Astrocyte of the spinal cord (primary cell): ENCODE data around the gene VEZT.

Source experiments
- DNase-seq: peaks from one replicate; pipeline ENCODE4 v3.0.0; 2011; ENCODE audit warnings: low read depth, low spot score
- H3K4me3 ChIP-seq: 2 replicates; pipeline ENCODE4 v1.5.1; 2011; ENCODE audit warnings: low read depth, mild to moderate bottlenecking, low read length, moderate library complexity
- CTCF ChIP-seq: IDR thresholded peaks from 2 replicates; pipeline ENCODE4 v1.5.1; 2012; ENCODE audit warnings: low read depth, mild to moderate bottlenecking, low read length, inconsistent platforms
- in situ Hi-C: cut with HindIII; loops from 2 replicates; pipeline ENCODE4 v1.10.0; 2017; ENCODE audit warnings: low sequenced_read_pairs

Gene VEZT

DNA sequence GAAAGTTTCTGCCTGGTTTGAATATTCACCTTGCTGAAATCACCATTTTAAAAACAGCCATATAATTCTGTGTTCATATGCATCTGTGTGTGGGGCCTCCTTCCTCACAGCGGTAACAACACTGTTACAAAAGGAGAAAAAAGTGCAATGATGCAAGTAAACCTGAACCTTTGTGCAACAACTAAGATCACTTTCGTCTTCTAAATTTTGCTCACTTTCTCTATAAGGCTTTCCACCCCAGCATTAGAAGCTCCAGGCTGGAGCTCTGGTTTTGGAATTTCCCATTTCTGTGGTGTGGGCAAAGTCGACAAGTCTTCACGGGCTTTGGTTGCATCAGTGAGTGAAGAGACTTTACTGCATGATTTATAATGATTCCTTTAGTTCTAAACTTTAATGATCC lies 18.7 kb upstream of the VEZT start:
- in situ Hi-C loops = no loop called here
- no peak overlapping the region for H3K4me3 ChIP-seq
- no peak for DNase-seq
- TF ChIP-seq CTCF = no peak

- no peak overlapping the region for H3K4me3 ChIP-seq
- in situ Hi-C loops = no loop called here
- DNase-seq = no peak
- TF ChIP-seq CTCF = no peak
These were observed 17.3 kb upstream of the VEZT start for GRCh38 chr12:95200128-95200894.

DNA sequence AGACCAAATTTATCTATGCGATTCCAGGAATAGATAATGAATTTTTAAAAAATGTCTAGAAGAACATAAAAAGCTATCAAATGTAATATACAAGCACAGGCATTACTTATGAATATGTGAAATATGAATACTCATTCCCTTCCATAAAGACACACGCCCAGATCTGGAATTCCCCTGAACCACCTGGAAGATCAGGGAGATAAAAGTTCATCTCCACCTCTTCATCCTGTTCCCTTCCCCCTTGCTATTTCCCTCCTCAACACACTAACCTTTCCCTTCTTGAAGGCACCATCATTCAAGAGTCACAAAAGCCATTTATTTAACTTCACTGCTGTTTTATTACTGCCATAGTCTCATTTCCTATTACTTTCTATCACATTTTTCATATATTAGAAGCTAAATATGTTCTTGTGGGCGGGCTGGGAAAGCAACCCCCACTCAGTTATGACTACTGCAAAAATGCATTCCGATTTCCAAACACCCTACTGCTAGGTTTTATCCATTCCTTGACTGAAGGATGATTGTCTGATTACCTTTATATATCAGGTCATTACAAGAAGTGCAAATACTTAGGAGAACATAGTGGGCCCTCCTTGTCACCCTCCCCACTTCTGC lies 16.4 kb upstream of the VEZT start:
- H3K4me3 ChIP-seq = no peak overlapping the region
- TF ChIP-seq CTCF = no peak
- in situ Hi-C loops = no loop called here
- no peak for DNase-seq

GRCh38 chr12:95202691-95203486 lies 14.7 kb upstream of the VEZT start:
- DNase-seq = peak; percentile 26
- no peak for TF ChIP-seq CTCF
- H3K4me3 ChIP-seq = no peak overlapping the region
- in situ Hi-C loops = no loop called here

DNA sequence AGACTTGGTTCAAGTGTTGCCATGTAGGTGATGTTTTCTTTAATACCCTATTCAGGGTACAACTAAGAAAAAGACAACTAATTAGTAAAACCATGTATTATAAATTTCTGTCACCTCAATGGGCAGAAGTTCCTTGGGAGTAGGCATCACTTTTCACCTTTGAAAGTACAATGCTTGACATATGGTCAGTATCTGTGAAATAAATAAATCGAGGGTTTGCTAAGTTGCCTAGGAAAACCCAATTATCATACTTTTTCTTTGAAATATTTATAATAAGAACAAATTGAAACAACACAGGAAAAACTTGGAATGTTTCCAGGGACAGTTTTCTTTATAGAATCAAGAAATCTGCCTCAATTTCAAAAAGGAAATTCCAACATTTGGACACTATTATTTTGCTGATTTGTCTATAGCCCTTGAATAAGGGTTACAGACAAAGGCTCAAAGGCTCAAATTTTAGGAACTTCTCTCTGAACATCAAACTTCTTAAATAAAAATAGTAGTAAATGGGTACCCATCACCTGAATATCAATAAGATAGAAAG lies 14.0 kb upstream of the VEZT start:
- H3K4me3 ChIP-seq = no peak overlapping the region
- TF ChIP-seq CTCF = no peak
- DNase-seq = no peak
- in situ Hi-C loops = no loop called here

DNA sequence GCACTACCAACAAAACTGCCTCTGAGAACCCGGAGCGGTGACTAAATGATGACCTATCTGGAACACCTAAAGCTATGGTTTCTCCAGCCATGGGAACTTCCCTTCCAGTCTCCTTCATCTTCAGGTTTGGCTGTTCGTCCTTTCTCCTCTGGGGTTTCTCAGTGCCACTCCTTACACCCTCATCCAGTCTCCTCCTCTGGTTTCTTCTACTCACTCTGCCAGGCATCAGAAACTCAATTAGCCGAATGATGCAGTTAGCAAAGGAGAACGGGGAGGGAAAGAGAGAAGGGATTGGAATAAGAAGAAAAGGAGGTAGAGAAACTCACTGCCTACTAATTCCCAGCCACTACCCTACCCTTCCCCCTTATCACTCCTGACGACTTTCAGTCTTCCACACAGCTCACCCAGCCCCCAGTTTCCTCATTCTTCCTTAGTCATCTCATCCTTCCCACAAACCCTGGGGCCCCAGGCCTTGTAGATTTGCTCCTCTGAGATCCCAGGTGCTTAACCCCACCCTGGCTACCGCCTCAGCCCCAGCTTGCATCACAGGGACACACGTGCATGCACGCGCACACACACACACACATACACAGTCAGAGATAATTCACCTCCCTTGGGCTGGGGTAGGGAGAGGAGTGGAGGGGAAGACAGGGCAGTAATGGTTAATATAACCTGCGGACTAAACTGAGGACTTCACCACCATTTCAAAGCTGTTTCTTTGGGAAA lies 13.3 kb upstream of the VEZT start:
- DNase-seq = peak; percentile 88

More for the DNA sequence above, 13.3 kb upstream of the VEZT start:
- no peak overlapping the region for H3K4me3 ChIP-seq
- TF ChIP-seq CTCF = no peak
- in situ Hi-C loops = no loop called here
